Left colon (tissue), 2 donors: ENCODE measurements around the gene UBTD2. TPM values are rescaled to one million over a fixed set of nuclear protein-coding genes. Genes with fewer than 3 reads are reported as not detected.

ENCODE experiments used
- ATAC-seq: fragments of 200-7000 bp; cut with Tn5 transposase; one replicate; pipeline ENCODE4 v1.9.1; 2020; ENCODE audit warnings: mild to moderate bottlenecking, moderate library complexity
- DNase-seq, 2 donors: peaks; one replicate each; pipeline ENCODE4 v3.0.0-alpha.2; 2020
- intact Hi-C, 2 donors: fragments of 100-400 bp; cut with DNase I in 1 of 2; cut with micrococcal nuclease in 1 of 2; formaldehyde crosslinking; loops; one replicate each; pipeline versions ENCODE4 v1.11.2 to v1.14.0; 2022; cut with DNase I, micrococcal nuclease
- total RNA-seq, 2 donors: library from RNA; stranded (reverse); fragmentation: NEBNext Ultra II Directional; extraction: Animal tissue kit (Norgen Biotek cat#: 25700); gene quantifications; one replicate each; pipeline ENCODE4 v1.2.1, GENCODE V29; 2021
- donor health status: DM: no; HTN: no; CAD: no.
- donor health status: DM: yes; HTN: yes; CAD: no.

The UBTD2 gene
- total RNA-seq, 2 donors from 2014 or later: 20.9 to 25.1 TPM

DNA sequence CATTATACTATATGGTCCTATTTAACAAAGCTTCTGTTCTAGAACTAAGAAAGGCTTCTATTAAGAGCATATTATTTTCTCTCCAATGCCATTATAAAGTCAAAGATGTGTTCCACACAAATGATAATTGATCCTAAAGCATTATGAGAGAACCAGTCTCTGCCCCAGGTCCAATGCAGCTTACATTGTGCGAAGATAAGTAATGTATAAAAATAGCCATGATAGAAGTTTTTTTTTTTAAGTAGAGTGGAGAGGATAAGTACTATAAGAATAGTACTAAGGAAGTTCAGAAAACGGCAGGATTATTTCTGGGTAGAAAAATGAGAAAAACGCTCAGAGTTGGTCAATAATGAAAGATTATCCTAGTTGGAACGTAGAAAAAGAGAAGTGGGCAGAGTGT, 15.6 kb downstream of the UBTD2 start:
- ATAC-seq (no peak), DNase-seq (no peak)
- intact Hi-C loops: no loop called here

DNA sequence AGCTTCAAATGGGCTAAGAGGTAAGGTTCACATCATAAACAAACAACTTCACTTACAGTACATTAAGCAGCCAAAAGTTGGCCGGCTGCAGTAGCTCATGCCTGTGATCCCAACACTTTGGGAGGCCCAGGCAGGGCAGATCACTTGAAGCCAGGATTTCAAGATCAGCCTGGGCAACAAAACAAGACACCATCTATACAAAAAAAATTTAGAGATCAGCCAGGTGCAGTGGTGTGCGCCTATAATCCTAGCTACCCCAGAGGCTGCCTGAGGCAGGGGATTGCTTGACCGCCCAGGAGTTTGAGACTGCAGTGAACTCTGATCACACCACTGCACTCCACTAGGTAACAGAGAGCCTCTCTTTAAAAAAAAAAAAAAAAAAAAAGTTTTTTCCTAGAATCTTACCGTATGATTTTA, 16.9 kb downstream of the UBTD2 start:
- ATAC-seq (no peak), DNase-seq (no peak)
- intact Hi-C loops: no loop called here

DNA sequence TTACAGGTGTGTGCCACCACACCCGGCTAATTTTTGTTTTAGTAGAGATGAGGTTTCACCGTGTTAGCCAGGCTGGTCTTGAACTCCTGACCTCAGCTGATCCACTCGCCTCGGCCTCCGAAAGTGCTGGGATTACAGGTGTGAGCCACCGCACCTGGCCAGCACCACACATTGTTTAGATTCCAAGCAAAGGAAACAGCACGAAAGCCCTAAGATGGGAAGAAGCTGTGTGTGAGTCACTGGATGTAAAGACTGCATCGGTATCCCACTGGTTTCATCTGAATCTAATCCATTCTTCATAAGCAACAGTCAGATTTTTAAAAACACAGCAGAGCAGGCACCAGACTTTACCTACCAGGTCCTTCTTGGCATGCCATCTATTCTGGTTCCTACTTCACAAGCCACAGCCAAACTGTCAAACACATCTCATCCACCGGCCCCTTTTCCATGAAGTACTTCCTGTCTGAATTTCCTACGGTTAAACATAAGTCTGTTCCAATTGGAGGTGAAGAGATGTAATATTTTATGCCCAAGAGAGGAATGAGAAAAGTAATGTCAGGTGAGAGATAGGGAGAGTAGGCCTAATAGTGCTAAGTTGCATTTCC, 17.4 kb downstream of the UBTD2 start:
- intact Hi-C loops: no loop called here
- DNase-seq (no peak), ATAC-seq (no peak)

DNA sequence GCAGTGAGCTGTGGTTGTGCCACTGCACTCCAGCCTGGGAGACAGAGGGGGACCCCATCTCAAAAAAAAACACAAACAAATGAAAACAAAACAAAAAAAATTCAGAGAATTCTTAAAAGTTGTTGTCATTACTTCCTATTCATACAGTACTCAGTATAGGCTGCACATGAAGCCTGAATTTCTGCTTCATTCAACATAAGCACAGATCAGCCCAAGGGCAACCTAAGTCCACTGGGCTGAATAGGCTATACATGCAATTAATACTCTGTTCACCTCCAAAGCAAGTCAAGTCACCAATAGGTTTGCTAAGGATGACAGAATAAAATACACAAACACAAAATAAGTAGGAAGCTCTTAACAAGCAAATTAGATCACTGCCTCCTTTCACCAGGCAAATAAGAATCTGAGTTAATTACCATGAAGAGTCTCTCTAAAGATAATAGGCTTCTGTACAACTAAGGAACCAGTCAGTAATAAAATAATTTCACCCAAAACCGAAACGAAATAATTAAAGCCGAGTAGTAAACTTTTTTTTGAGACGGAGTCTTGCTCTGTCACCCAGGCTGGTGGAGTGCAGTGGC, 18.7 kb downstream of the UBTD2 start:
- no peak for ATAC-seq
- intact Hi-C loops: no loop called here
- DNase-seq: no peak

DNA sequence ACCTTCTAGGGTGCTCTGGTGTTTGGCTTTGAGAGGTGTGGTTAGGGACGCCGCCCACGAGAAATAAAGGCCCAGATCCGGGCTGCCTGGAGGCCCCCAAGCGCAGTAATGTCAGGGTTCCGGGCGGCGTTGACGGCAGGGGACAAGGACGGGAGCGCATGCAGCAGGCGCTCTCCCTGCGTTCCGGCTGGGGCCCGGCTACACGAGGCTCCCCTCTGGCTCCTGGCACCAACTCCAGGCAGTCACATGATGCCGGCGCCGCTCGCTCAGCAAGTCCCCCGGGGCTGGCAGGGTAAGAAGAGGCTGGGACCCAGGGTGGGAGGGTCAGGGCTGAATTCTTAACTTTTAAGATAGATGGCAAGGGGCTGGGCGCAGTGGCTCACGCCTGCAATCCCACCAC, 28.1 kb downstream of the UBTD2 start:
- intact Hi-C loops: no loop called here
- ATAC-seq (no peak), DNase-seq (no peak)

DNA sequence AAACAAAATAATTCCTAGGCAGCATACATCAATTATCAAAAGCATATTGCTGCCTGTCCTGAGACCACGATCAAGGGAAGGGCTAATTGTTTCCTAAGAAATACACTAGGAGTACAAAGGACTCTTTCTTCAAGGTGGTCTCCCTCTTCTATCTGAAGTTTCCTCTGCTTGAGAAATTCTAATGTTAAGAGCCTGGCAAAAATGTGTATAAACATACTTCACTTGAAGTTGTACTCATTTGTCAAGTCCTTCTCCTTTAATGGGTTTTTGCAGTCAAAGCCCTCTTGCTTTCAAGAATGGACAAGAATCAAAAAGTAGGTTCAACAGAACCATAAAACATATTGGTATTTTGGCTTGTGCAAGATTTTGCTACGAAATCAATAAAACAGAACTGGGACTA, 31.1 kb downstream of the UBTD2 start:
- no peak for ATAC-seq
- intact Hi-C loops: no loop called here
- no peak for DNase-seq

DNA sequence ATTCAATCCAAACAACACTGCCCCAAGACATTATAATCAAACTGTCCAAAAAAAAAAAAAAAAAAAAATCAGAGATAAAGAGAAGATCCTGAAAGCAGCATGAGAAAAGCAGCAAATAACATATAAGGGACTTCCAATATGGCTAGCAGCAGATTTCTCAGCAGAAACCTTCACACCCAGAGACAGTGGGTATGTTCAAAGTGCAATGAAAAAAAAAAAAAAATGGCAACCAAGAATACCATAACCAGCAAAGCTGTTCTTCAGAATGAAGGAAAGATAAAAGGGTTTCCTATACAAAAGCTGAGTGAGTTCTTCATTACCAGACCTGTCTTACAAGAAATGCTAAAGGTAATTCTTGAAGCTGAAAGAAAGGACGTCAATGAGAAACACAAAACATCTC, 32.1 kb downstream of the UBTD2 start:
- intact Hi-C loops: no loop called here
- no peak for ATAC-seq
- no peak for DNase-seq

DNA sequence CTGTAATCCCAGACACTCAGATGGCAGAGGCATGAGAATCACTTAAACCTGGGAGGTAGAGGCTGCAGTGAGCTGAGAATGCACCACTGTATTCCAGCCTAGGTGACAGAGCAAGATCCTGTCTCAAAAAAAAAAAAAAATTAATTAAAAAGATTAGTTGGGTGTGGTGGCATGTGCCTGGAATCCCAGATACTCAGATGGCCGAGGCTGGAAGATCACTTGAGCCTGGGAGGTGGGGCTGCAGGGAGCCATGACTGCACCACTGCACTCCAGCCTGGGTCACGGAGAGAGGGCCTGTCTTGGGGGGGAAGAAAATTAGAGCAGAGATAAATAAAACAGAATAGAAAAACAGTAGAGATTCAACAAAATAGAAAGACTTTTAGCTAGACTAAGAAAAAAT, 34.9 kb downstream of the UBTD2 start:
- no peak for ATAC-seq
- intact Hi-C loops: no loop called here
- no peak for DNase-seq

DNA sequence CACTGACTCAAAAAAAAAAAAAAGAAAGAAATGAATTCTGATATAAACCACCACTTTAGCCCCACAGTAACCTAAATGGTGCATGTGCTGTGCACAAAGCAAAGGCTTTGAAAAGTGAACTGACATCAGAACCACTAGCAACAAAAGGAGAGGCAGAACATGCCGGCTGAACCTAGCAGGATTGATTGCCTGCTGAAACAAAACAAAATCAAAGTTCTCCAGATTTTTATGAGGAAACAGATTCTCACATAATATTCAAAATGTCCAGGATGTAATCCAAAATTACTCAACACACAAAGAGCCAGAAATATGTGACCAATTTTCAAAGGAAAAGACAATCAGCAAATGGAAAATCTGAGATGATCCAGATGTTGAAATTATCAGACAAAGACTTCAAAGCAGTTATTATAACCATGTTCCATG, 37.9 kb downstream of the UBTD2 start:
- intact Hi-C loops: no loop called here
- DNase-seq: no peak
- no peak for ATAC-seq

DNA sequence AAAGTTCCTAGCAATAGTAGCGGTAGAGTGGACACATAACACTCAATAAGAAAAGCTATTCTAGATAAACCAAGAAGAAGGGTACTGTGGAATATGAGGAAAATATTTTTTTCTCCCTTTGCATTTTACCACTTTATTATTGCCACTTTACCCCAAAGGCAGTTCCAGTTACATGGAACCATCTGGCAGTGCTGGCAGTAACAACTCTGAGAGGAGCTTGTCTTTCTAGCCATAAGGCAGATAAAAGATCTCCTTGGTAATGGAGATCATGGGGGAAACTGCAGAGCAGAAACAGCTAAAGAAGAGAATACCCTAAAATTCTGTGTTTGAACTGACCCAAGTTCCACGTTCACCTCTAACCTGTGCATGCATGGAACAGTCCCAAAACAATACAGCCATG, 38.5 kb downstream of the UBTD2 start:
- ATAC-seq (no peak), DNase-seq (no peak)
- intact Hi-C loops: no loop called here

DNA sequence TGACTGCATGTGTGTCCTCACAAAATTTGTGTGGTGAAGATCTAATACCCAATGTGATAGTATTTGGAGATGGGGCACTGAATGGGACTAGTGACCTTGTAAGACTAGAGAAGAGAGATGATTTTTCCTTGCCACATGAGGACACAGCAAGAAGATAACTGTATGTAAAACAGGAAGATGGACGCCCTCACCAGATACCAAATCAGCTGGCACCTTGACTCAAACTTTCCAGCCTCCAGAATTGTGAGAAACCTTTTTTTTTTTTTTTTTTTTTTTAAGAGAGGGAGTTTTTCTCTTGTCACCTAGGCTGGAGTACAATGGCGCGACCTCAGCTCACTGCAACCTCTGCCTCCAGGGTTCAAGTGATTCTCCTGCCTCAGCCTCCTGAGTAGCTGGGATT, 40.3 kb downstream of the UBTD2 start:
- intact Hi-C loops: no loop called here
- DNase-seq: no peak
- ATAC-seq: no peak

DNA sequence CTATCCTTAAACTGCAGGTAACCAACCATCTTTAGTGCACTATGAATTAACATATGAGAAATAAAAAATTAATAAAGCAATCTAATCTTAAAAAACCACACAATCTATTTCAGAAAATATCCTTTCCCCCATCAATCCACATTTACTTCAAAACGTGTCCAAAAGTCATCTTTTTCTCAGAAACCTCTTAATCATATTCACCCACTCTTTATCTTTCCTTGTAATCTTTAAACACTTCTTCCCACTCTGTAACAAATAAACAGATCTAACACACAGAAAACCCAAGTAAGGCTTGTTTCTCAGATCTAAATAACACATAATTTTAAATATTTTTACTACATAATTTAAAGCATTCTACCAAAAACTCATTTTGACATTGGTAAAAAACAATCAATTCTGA, 45.2 kb downstream of the UBTD2 start:
- no peak for ATAC-seq
- intact Hi-C loops: no loop called here
- no peak for DNase-seq

DNA sequence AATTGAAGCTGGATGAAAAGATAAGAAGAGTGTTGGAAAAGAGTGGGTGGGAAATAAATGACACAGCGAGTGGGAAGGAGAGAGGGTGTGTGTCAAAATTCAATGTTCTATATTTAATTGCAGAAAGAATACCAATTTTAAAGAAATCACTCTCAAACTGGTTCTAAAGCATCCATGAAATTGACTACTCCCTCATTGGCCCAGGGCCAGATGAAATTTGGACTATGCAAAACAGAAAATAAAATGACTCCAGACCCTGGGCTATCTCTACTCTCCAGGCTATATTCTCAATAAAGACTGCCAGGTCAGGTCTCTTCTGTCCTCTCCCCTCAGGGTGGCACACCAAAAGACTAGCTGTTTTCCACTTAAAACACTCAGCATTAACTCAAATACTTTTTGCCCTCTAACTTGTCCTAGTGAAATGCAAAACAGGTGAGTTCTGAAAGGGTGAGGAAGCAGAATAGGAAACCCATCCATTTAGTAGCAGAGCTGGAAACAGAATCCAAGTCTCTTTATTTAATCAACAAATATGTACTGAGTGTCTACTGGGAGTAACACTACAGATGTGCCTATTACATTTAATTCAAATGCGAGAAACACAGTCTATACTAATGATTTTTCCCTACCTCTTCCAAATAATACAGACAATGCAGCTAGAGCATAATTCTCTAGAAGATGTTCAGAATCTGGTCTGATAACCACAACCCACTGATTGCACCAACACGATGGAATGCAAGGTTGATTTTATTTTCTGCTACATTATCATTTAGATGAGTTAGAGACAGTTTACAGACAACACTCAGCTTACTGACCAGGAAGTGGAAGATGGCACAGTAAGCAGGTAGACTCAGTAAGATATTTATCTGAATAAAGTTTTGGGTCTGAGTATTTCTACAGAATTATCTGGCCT, 47.5 kb downstream of the UBTD2 start:
- peak; percentile 67 to 73 for DNase-seq
- intact Hi-C loops: no loop called here
- peak; percentile 78 for ATAC-seq

DNA sequence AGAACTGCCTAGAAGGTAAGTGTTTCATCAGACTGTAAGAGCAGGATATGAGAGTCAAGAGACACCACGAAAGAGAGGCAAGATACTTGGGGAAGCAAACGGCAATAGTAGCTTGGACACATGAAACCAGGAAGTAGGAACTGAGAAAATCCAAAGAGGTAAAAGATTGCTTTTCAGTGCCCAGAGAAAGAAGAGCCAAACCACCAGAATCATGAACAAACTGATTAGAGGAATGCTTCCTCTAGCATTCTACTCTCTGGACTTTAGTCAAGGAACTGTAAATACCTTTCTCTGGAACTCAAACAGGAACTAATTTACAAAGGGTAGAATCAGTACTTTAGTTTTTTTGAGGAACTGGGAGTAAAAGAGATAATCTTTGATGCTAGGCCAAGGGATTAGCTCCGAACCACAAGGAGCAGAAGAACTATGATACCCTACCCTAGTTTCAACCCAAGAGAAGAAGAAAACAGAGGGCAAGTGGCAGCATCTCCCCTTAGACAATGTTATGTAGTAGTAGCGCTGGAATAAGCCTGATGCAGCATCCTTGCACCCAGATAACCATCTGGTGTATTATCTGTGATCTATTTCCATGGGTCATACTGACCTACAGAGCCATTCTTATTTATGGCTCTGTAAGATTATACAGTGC, 48.3 kb downstream of the UBTD2 start:
- ATAC-seq (peak; percentile 82), DNase-seq (no peak)
- intact Hi-C loops: no loop called here

DNA sequence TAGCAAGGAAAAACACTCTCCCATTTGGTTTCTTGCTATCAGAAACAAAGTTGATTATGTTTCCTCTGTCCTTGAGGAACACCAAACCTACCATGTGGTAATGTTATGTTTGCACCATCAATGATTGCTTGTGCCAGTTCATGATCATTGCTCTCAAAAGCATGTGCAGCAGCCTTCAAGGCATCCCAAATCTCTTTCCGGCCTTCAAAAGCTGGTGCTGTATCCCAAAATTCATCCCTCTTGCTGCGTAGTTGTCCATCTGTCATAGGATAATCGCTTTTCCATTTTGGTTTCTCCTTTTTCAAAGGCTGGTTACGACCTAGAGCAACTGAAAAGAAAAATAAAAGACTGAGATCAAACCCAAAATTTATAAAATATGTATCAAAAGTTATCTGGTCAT, 49.5 kb downstream of the UBTD2 start:
- no peak for ATAC-seq
- intact Hi-C loops: no loop called here

DNA sequence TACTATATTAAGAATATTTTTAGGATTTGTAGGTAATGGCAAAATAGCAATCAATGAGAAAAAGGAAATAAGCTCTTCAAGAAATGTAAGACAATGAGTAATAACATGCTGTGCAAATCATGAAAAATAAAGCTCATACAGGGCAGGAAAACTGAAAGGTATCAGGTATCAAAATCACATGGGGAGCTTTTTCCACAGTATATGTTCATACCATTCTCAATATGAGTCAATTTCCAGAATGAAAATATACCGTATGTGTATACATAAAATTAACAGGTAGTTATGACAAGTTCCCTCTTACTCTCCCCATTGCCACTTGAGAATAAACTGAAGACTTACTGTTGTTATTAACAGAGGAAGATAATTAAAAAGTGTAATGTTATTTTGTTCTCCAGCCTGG, 53.7 kb downstream of the UBTD2 start:
- DNase-seq (no peak), ATAC-seq (no peak)
- intact Hi-C loops: no loop called here

More for the DNA sequence above, 49.5 kb downstream of the UBTD2 start:
- DNase-seq: no peak

DNA sequence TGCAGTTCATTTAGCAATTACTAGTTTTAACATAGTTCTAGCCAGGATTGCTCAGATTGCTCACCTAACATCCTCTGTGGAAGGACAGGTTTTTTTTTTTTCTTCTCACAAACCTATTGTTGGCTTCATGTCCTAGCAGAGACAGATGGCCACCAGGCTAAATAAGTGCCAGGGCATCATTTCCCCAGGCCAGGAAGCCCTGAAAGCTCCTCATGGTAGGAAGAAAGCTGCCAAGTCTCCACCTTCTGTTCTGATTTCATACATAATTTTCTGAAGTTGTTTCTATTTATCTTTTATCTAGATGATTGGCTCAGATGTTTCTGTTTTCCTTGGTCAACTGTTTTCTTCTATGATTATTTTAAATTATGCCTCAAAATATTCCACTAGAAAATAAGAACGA, 58.6 kb downstream of the UBTD2 start:
- intact Hi-C loops: no loop called here
- ATAC-seq: no peak

DNA sequence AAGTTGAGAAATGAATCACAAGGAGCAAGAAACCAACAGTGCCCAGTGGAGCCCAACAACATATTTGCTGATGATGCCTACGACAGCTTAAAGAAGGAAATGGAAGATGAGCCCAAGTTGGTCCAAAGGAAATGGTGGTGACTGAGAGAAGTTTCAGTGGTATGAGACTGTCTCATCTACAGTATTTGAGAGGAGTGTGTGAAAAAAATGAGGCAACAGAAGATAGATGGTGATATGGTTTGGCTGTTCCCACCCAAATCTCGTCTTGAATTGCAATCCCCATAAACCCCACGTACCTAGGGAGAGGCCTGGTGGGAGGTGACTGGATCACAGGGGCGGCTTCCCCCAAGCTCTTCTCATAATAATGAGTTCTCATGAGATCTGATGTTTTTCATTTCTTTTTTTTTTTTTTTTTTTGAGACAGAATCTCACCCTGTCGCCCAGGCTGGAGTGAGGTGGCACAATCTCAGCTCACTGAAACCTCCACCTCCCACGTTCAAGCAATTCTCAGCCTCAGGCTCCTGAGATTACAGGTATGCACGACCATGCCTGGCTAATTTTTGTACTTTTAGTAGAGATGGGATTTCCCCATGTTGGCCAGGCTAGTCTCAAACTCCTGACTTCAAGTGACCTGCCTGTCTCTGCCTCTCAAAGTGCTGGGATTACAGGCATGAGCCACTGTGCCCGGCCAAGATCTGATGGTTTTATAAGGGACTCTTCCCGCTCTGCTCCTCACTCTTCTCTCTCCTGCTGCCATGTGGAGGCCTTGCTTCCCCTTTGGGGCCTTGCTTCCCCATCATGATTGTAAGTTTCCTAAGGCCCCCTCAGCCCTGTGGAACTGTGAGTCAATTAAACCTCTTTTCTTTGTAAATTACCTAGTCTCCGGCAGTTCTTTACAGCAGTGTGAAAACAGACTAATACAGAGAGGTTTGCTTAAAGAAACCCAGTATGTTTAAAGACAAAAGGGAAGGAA, 59.4 kb downstream of the UBTD2 start:
- intact Hi-C loops: no loop called here
- no peak for DNase-seq
- no peak for ATAC-seq

More for the DNA sequence above, 58.6 kb downstream of the UBTD2 start:
- DNase-seq: no peak

DNA sequence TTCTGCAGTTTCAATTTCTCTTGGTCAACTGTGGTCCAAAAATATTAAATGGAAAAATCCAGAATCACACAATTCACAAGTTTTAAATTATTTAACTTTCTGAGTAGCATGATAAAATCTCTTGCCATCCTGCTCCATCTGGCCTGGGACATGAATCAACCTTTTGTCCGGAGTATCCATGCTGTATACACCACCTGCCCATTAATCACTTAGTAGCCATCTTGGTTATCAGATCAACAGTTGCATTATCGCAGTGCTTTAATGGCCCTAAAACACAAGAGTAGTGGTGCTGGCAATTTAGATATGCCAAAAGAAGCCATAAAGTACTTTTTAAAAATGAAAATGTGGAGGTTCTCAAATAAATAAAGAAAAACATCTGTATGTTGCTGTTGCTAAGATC, 64.3 kb downstream of the UBTD2 start:
- intact Hi-C loops: no loop called here
- ATAC-seq (no peak), DNase-seq (no peak)
